RWPE2 (cell line): ENCODE measurements around the gene SLC25A52.

Experiments used
- ATAC-seq: fragments of 200-7000 bp; cut with Tn5 transposase; 3 replicates; pipeline ENCODE4 v1.9.1; 2021; ENCODE audit warnings: low read depth
- DNase-seq: peaks from one replicate; pipeline ENCODE4 v3.0.0-alpha.2; 2020; ENCODE audit warnings: low spot score
- H3K27ac ChIP-seq: fragments of 450-650 bp; 2 replicates; pipeline ENCODE4 v1.5.1; 2017; ENCODE audit warnings: mild to moderate bottlenecking; ENCODE audit not compliant: poor library complexity, severe bottlenecking
- H3K27me3 ChIP-seq: fragments of 250-450 bp; sonication (Bioruptor Pico); 2 replicates; pipeline ENCODE4 v1.5.1; 2021; ENCODE audit warnings: mild to moderate bottlenecking, moderate library complexity; ENCODE audit not compliant: insufficient read depth, poor library complexity, severe bottlenecking
- H3K36me3 ChIP-seq: fragments of 250-450 bp; sonication (Bioruptor Pico); 2 replicates; pipeline ENCODE4 v1.5.1; 2020; ENCODE audit warnings: low read depth, mild to moderate bottlenecking, moderate library complexity
- H3K4me1 ChIP-seq: fragments of 250-450 bp; sonication (Bioruptor Pico); 2 replicates; pipeline ENCODE4 v1.5.1; 2021; ENCODE audit warnings: mild to moderate bottlenecking, moderate library complexity; ENCODE audit not compliant: insufficient read depth, poor library complexity, severe bottlenecking
- H3K4me3 ChIP-seq: fragments of 250-450 bp; sonication (Bioruptor Pico); 2 replicates; pipeline ENCODE4 v1.5.1; 2021; ENCODE audit warnings: mild to moderate bottlenecking, moderate library complexity; ENCODE audit not compliant: severe bottlenecking
- H3K9me3 ChIP-seq: fragments of 250-450 bp; sonication (Bioruptor Pico); 2 replicates; pipeline ENCODE4 v1.5.1; 2021; ENCODE audit warnings: mild to moderate bottlenecking, moderate library complexity; ENCODE audit not compliant: severe bottlenecking
- TF ChIP-seq, protein P1 (sequence below): fragments of 450-650 bp; IDR thresholded peaks from one replicate; pipeline ENCODE4 v1.5.1; 2017; ENCODE audit warnings: mild to moderate bottlenecking, moderate library complexity; ENCODE audit not compliant: poor library complexity, severe bottlenecking

The SLC25A52 gene

DNA sequence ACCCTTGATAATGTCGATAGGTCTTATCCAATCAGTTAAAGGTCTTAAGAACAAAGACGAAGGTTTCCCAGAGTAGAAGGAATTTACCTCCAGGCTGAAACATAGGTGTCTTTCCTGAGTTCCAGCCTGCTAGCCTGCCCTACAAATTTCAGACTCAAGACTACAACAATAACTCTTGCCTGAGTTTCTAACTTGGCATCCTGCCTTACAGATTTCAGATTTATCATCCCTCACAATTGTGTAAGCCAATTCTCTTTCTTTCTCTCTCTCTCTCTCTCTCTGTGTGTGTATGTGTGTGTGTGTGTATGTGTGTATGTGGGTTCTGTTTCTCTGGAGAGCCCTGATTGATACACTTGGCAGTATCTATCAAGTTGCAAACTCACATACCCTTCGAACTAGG, 39.1 kb downstream of the SLC25A52 start:
- no peaks in the 10 kb centered on the region for H3K27me3 ChIP-seq
- DNase-seq (no peak), ATAC-seq (no peak)
- TF ChIP-seq, protein P1, sequence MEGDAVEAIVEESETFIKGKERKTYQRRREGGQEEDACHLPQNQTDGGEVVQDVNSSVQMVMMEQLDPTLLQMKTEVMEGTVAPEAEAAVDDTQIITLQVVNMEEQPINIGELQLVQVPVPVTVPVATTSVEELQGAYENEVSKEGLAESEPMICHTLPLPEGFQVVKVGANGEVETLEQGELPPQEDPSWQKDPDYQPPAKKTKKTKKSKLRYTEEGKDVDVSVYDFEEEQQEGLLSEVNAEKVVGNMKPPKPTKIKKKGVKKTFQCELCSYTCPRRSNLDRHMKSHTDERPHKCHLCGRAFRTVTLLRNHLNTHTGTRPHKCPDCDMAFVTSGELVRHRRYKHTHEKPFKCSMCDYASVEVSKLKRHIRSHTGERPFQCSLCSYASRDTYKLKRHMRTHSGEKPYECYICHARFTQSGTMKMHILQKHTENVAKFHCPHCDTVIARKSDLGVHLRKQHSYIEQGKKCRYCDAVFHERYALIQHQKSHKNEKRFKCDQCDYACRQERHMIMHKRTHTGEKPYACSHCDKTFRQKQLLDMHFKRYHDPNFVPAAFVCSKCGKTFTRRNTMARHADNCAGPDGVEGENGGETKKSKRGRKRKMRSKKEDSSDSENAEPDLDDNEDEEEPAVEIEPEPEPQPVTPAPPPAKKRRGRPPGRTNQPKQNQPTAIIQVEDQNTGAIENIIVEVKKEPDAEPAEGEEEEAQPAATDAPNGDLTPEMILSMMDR, result no peak
- no peaks in the 10 kb centered on the region for H3K36me3 ChIP-seq
- H3K4me1 ChIP-seq, result no peaks in the 10 kb centered on the region
- no peak overlapping the region for H3K4me3 ChIP-seq
- no peaks in the 10 kb centered on the region for H3K9me3 ChIP-seq
- no peak overlapping the region for H3K27ac ChIP-seq

DNA sequence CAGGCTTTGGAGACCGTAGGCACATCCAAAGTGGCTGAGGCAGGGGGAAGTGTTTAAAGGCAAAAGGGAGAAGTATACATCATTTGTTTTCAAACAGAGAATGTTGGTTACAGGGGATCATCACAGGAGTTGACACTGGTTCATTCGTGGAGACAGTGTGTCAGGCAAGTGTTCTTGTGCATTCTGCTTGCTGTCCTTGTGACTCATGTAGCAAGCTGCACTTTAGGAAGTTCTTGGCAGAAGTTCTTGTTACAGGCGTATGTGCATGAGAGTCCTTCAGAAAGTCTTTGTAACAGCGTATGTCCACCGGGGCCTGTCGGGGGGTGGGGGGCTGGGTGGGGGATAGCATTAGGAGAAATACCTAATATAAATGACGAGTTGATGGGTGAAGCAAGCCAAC, 39.8 kb downstream of the SLC25A52 start:
- no peaks in the 10 kb centered on the region for H3K9me3 ChIP-seq
- TF ChIP-seq, protein P1, result no peak
- no peak overlapping the region for H3K27ac ChIP-seq
- H3K36me3 ChIP-seq, result no peaks in the 10 kb centered on the region
- no peak overlapping the region for H3K4me3 ChIP-seq
- H3K4me1 ChIP-seq, result no peaks in the 10 kb centered on the region
- H3K27me3 ChIP-seq, result no peaks in the 10 kb centered on the region
- ATAC-seq, result no peak
- no peak for DNase-seq

DNA sequence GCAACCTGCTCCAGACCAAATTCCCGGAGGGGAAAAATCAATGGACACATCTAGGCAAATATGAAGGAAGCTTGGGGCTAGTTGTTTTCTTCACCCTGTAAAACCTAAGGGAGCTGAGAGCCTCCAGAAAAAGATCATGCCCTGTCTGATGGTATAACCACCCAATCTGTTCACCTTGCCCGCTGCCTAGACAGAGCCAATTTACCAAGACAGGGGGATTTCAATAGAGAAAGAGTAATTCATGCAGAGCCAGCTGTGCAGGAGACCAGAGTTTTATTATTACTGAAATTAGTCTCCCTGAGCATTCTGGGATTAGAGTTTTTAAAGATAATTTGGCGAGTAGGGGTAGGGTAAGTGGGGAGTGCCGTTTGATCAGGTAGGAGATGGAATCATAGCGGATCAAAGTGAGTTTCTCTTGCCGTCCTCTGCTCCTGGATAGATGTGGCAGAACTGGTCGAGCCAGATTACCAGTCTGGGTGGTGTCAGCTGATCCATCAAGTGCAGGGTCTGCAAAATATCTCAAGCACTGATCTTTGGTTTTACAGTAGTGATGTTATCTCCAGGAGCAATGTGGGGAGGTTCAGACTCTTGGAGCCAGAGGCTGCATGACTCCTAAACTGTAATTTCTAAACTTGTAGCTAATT, 41.2 kb downstream of the SLC25A52 start:
- ATAC-seq (no peak), DNase-seq (no peak)
- Histone ChIP-seq H3K36me3 (no peaks in the 10 kb centered on the region), H3K4me3 (no peak overlapping the region), H3K27ac (no peak overlapping the region), H3K9me3 (no peaks in the 10 kb centered on the region), H3K27me3 (no peaks in the 10 kb centered on the region), H3K4me1 (no peaks in the 10 kb centered on the region)
- TF ChIP-seq, protein P1, result no peak

DNA sequence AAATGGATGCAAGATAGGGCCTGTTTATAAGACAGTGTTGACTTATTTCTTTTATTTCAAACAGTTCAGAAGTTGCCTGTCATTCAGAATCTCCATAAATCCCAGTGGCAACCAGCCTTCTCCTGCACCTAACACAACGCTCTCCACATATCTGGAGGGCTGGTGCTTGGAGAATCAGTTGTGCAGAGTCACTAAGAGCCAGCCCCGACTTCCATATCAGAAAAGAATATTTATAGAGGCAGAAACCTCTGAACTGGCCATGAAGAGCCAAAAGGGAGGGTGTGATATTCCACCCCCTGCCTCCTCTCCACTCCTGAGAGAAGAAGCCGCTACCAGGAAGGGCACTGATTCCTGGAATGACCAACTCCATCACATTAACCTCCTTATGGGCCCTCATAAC, 42.3 kb downstream of the SLC25A52 start:
- Histone ChIP-seq H3K4me1 (no peaks in the 10 kb centered on the region), H3K9me3 (no peaks in the 10 kb centered on the region), H3K27me3 (no peaks in the 10 kb centered on the region), H3K36me3 (no peaks in the 10 kb centered on the region), H3K27ac (no peak overlapping the region), H3K4me3 (no peak overlapping the region)
- ATAC-seq, result no peak
- TF ChIP-seq, protein P1, result no peak
- no peak for DNase-seq

DNA sequence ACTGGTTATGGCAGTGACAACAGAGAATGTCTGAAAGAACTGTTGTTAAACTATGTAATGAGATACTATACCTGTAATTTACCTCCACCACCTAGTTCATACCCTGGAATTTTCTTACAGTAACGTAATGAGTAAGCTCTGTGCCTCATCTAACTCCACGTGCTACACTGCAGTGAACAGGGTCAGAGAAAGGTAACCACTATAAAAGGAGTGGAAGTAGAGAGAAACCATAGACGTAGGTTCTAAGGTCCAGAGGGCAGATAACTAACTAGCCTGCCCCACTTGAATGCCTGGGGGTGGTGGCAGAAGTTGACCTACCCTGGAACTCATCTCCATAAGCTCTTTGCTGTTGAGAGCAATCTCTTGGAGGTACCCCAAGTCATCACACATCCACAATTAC, 44.3 kb downstream of the SLC25A52 start:
- Histone ChIP-seq H3K27me3 (no peaks in the 10 kb centered on the region), H3K27ac (no peak overlapping the region), H3K36me3 (no peaks in the 10 kb centered on the region), H3K9me3 (no peaks in the 10 kb centered on the region), H3K4me1 (no peaks in the 10 kb centered on the region), H3K4me3 (no peak overlapping the region)
- TF ChIP-seq, protein P1, result no peak
- ATAC-seq (no peak), DNase-seq (no peak)
